GM21447 (cell line): ENCODE data around the gene PTGIR.

ENCODE experiments used
- ATAC-seq: cut with Tn5 transposase; IDR thresholded peaks from one replicate; pipeline ENCODE4 v1.9.1; 2021; ENCODE audit not compliant: unreplicated experiment

The PTGIR gene

GRCh38 chr19:46616631-46617322, 8.1 kb downstream of the PTGIR start:
- ATAC-seq, result no peak

- ATAC-seq, result no peak
These were observed 8.9 kb downstream of the PTGIR start for GRCh38 chr19:46615966-46616365.

- no peak for ATAC-seq
These were observed 10.7 kb downstream of the PTGIR start for GRCh38 chr19:46614114-46614722.

GRCh38 chr19:46613525-46613924, 11.4 kb downstream of the PTGIR start:
- ATAC-seq, result no peak

- ATAC-seq, result no peak
These were observed 13.1 kb downstream of the PTGIR start for GRCh38 chr19:46611776-46612175.

GRCh38 chr19:46610851-46611770, 13.8 kb downstream of the PTGIR start:
- no peak for ATAC-seq

GRCh38 chr19:46610413-46610775, 14.5 kb downstream of the PTGIR start:
- no peak for ATAC-seq

- ATAC-seq, result no peak
These were observed 15.1 kb downstream of the PTGIR start for GRCh38 chr19:46609511-46610412.

- no peak for ATAC-seq
These were observed 16.1 kb downstream of the PTGIR start for GRCh38 chr19:46608581-46609345.

GRCh38 chr19:46608178-46608577, 16.7 kb downstream of the PTGIR start:
- ATAC-seq, result no peak

GRCh38 chr19:46607448-46607841, 17.4 kb downstream of the PTGIR start:
- no peak for ATAC-seq

- no peak for ATAC-seq
These were observed 18.0 kb downstream of the PTGIR start for GRCh38 chr19:46606681-46607447.

GRCh38 chr19:46606019-46606418, 18.9 kb downstream of the PTGIR start:
- no peak for ATAC-seq

GRCh38 chr19:46605356-46605821, 19.5 kb downstream of the PTGIR start:
- no peak for ATAC-seq

GRCh38 chr19:46604781-46605355, 20.0 kb downstream of the PTGIR start:
- ATAC-seq, result no peak

GRCh38 chr19:46603752-46604231, 21.1 kb downstream of the PTGIR start:
- ATAC-seq, result no peak

- no peak for ATAC-seq
These were observed 21.7 kb downstream of the PTGIR start for GRCh38 chr19:46603195-46603637.

GRCh38 chr19:46602392-46603194, 22.3 kb downstream of the PTGIR start:
- no peak for ATAC-seq
